Coronary artery (tissue), 2 donors: Measurements from ENCODE around the gene S100A5.
A peak's percentile ranks its signal among the peaks of the same experiment; 100 is the strongest.

Experiments used
- DNase-seq: peaks from one replicate; pipeline ENCODE4 v3.0.0-alpha.2; 2017; ENCODE audit warnings: low spot score
- H3K27ac ChIP-seq, 2 donors: fragments of 200-600 bp; sonication (generic); one replicate each; pipeline ENCODE4 v1.5.1; 2016 to 2019
- H3K4me3 ChIP-seq: fragments of 200-600 bp; sonication (generic); 2 replicates; pipeline ENCODE4 v1.5.1; 2016; ENCODE audit warnings: mild to moderate bottlenecking, moderate library complexity
- CTCF ChIP-seq: fragments of 200-600 bp; sonication (generic); IDR thresholded peaks from one replicate; pipeline ENCODE4 v1.5.1; 2019; ENCODE audit warnings: antibody characterized with exemption

S100A5 gene

GRCh38 chr1:153534925-153535241 lies 5.9 kb downstream of the S100A5 start:
- TF ChIP-seq CTCF, result no peak

GRCh38 chr1:153534226-153534924 lies 6.4 kb downstream of the S100A5 start:
- peak overlapping the region; percentile 90 for H3K4me3 ChIP-seq
- no peak for DNase-seq
- TF ChIP-seq CTCF, result no peak
- peak overlapping the region; percentile 98 to 99 for H3K27ac ChIP-seq

More at GRCh38 chr1:153534925-153535241, 5.9 kb downstream of the S100A5 start:
- no peak for DNase-seq
- Histone ChIP-seq H3K27ac (peak overlapping the region; percentile 98 to 99), H3K4me3 (peak overlapping the region; percentile 90)

GRCh38 chr1:153533689-153534201 lies 7.0 kb downstream of the S100A5 start:
- peak; percentile 88 for DNase-seq
- Histone ChIP-seq H3K27ac (peak overlapping the region; percentile 98 to 99), H3K4me3 (peak overlapping the region; percentile 90)
- no peak for TF ChIP-seq CTCF

GRCh38 chr1:153532769-153533599 lies 7.8 kb downstream of the S100A5 start:
- H3K4me3 ChIP-seq, result peak overlapping the region; percentile 90
- peak; percentile 93 for DNase-seq
- H3K27ac ChIP-seq, result peak overlapping the region; percentile 98 to 99
- peak; percentile 71 for TF ChIP-seq CTCF

- TF ChIP-seq CTCF, result no peak
- H3K27ac ChIP-seq, result peak overlapping the region; percentile 50 to 99
- no peak for DNase-seq
- no peak overlapping the region for H3K4me3 ChIP-seq
These were observed 8.6 kb downstream of the S100A5 start for GRCh38 chr1:153532181-153532580.

GRCh38 chr1:153531638-153532037 lies 9.1 kb downstream of the S100A5 start:
- Histone ChIP-seq H3K4me3 (no peak overlapping the region), H3K27ac (no peak overlapping the region)
- no peak for DNase-seq
- TF ChIP-seq CTCF, result no peak
